NCI-H774 (cell line): Measurements from ENCODE around the gene PLVAP.

Source experiments
- DNase-seq: peaks from one replicate; lab custom pipeline; 2025; lab: John Stamatoyannopoulos, UW

PLVAP gene, protein sequence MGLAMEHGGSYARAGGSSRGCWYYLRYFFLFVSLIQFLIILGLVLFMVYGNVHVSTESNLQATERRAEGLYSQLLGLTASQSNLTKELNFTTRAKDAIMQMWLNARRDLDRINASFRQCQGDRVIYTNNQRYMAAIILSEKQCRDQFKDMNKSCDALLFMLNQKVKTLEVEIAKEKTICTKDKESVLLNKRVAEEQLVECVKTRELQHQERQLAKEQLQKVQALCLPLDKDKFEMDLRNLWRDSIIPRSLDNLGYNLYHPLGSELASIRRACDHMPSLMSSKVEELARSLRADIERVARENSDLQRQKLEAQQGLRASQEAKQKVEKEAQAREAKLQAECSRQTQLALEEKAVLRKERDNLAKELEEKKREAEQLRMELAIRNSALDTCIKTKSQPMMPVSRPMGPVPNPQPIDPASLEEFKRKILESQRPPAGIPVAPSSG

DNA sequence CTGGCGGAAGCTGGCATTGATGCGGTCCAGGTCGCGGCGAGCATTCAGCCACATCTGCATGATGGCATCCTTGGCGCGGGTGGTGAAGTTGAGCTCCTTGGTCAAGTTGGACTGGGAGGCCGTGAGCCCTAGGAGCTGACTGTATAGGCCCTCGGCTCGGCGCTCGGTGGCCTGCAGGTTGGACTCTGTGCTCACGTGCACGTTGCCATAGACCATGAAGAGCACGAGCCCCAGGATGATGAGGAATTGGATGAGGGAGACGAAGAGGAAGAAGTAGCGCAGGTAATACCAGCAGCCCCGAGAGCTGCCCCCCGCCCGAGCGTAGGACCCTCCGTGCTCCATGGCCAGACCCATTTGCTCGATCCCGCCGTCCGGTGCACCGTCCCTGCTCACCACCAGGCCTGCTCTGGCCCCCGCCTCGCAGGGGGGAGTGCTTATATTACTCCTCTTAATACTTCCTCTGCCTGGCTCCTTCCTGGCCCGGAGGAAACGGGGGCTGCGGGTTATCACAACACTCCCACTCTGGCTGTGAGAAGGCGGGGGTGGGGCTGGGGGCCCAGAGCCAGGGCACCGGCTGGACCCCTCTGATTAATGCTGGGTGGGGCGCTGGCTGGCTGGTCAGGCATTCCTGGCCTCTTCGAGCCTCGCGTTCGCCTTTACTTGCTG is at the start of gene PLVAP:
Gene PLVAP, minus strand, starts transcription at position 408 of the 666 bp plus-strand sequence. Its CDS starts 54 bp downstream, at position 354.
- no peak for DNase-seq

DNA sequence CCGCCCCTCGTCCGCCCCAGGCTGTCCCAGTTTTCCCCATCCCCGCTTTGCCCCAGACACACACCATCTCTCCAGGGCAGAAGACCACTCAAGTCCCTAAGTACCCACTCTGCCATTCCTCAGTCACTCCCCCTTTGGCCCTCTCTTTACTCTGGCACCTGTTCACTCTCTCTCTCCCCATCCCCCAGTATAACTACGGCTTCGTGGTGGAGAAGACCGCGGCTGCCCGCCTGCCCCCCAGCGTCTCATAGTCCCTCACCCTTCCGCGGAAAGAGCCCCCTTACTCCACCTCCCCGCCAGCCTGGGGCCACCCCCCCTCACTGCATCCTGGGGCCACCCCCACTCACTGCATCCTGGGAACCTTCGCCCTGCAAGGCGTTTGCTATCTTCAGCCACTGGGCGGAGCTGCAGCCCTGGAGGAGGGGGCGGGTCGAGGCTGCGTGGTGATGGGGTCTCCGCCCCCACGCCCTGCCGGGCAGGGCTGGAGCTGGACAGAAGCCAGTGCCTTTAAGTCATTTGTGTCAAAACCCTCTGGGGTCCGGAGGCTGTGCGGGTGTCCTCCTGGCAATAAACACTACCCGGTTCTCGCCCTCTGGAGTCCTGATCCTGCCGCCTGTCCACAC is 47.7 kb upstream of the PLVAP start:
- no peak for DNase-seq

DNA sequence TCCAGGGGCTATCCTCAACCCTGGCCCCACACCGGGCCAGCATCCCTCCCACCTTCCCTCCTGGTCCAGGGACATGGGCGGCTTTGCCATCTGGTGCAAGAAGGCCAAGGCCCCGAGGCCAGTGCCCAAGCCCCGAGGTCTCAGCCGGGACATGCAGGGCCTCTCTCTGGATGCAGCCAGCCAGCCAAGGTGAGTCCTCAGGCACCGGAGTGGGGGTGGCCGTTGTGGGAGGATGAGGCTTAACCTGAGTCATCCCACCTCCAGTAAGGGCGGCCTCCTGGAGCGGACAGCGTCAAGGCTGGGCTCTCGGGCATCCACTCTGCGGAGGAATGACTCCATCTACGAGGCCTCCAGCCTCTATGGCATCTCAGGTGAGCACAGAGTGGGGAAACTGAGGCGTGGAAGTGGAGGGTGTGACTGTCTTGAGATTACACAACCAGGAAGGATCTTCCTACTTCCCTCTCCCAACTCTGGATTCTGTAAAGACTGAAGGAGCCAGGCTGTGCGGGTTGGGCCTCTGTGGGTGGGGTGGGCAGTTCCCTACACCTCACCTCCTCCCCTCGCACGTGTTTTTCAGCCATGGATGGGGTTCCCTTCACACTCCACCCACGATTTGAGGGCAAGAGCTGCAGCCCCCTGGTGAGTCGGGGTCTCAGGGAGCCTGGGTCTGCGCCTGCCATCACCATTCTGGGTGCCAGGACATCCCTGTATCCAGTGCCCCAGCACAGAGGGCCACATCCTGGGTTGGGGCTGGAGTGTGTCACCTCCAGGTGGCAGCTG is 46.5 kb upstream of the PLVAP start:
- DNase-seq = no peak

DNA sequence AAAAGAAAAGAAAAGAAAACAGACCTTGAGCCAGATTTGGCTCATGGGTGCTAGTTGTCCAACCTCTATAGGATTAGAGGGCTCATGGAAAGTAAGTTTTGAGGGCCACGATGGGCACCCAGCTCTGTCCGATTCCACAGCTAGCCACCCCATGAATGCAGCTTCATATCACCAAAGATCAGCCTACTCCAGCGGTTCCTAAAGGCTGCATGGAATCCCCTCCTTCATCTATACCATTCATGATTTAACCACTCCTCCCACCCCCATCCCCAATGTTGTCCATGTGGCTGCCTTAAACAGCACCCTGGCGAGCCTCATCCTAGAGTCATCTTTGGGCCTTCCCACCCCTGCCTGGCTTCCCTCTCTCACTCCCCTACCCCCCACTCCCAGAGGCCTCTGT is 44.8 kb upstream of the PLVAP start:
- DNase-seq = no peak

DNA sequence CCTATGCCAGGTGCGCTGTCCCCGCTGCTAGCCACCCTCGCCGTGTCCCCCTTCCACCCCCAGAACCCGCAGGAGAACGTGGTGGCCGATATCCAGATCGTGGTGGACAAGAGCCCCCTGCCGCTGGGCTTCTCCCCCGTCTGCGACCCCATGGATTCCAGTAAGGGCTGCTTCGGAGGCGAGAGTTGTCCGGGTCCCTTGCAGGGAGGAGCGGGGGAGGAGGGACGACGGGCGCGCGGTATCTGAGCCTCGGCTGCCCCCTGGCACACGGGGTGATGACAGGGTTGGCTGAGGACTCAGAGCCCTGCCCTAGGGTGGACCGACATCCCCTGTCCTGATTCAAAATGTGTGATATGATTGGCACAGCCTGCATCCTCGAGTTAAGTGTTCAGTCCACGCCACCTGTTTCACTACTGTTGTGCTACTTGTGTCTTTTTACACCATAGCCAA is 43.4 kb upstream of the PLVAP start:
- DNase-seq = no peak

DNA sequence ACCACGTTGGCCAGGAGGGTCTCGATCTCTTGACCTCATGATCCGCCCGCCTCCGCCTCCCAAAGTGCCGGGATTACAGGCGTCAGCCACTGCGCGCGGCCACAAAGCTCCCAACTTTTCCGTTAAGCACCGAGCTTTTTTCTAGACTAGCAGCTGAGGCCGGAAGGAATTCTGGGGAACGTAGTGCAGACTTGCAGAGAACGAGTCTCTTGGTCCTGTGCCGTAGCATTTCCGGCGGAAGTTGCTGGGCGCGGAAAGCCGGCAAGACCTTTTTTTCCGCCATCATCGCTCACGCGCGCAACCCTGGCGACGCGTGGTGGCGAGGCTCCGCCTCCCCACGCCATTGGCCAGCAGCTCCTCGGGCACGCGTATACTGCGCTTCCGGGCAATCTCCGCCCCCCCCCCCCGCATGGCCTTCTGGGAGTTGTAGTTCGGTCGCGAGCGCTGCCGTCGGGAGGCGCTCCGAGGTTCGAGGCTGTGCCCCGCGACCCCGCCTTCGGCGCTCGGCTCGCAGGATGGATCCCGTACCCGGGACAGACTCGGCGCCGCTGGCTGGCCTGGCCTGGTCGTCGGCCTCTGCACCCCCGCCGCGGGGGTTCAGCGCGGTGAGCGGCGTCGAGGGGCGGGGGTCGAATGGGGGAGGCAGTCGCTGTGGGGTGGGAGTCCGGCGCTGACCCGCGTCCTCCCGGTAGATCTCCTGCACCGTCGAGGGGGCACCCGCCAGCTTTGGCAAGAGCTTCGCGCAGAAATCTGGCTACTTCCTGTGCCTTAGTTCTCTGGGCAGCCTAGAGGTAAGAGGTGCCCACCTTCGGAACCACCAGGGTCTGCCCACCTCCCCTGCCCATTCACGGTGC is 42.7 kb upstream of the PLVAP start, which contains the start of gene MVB12A:
Gene MVB12A, plus strand, starts transcription at position 427 of the 854 bp plus-strand sequence. Its CDS starts 89 bp downstream, at position 516.
- peak; percentile 98 for DNase-seq

DNA sequence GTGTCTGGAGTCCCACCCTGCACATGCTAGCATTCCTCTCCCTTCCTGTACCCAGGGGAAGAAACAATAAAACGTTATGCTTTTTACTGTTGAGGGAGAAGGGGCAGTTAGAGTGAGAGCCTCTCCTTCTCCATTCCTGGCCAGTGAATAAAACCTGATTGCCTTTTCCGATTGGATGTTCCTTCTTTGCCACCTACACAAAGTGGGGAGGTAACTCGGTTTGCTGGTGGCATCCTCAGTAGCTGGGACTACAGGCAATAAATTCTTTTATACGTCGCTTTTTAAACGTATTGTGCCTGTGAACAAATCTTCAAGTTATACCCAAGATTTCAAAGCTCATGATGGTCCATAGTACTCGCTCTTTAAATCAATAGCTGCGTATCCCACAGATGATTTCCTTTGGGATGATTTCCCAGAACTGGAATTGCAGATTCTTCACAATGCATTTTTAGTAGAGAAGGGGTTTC is 42.0 kb upstream of the PLVAP start:
- DNase-seq = no peak

DNA sequence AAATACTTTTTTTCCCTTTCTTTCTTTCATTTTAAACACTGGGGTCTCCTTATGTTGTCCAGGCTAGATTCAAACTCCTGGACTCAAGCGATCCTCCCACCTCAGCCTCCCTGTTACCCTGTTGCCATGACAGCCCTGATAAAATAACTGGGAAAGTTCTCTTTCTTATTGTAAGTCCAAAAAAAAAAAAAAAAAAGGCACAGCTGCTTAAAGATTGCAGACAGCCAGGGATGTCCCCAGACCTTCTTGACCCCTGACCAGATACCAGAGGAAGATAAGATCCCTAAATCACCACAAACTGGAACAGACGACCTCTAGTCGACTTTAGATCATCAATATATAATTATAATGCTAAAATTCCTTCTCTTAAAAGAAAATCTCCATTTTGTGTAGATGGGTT is 41.6 kb upstream of the PLVAP start:
- no peak for DNase-seq

DNA sequence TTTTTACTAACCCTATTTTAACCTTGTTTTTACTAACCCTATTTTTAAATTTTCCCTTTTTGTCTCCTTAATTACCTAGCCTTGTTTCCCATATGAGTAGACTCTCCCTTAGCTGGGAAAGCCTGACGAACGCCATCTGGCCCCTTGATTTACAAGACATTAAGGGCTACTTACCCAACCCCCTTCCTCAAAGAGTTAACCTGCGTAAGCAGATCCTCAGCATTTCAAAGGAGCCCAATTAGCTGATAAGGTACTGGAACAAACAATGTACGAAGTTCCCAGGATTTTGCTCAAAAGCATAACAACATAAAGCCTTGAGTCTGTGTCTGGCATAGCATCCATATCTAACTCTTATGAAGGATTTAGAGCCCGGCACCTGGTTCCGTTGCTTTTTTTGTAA is 38.0 kb upstream of the PLVAP start:
- DNase-seq = no peak

DNA sequence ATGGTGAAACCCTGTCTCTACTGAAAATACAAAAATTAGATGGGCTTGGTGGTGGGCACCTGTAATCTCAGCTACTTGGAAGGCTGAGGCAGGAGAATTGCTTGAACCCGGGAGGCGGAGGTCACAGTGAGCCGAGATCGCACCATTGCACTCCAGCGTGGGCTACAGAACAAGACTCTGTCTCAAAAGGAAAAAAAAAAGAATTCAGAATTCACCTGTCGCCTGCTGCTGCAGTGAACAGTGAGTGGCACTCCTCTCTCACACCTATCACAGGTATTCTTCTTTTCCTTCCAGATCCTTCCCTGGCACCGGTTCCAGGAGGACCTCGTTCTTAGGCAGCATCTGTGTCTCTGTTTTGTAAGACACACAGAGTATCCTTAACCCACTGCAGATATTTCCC is 37.0 kb upstream of the PLVAP start:
- no peak for DNase-seq

DNA sequence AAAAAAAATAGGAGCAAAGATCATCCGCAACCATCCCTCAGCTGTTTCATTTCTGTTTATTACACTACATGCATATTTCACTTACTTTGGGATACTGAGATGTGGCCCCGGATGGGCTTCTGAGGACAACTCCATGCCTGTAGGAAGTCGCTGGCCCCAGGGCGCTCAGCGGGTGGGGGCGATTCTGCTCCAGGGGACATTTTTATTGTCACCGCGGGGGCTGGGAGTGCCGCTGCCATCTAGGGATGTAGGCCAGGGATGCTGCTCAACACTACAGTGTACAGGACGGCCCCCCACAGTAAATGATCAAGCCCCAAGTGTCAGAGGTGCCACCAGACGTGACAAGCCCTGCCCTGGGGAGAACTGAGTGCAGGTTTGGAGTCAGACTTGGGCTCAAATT is 34.7 kb upstream of the PLVAP start:
- DNase-seq = no peak

DNA sequence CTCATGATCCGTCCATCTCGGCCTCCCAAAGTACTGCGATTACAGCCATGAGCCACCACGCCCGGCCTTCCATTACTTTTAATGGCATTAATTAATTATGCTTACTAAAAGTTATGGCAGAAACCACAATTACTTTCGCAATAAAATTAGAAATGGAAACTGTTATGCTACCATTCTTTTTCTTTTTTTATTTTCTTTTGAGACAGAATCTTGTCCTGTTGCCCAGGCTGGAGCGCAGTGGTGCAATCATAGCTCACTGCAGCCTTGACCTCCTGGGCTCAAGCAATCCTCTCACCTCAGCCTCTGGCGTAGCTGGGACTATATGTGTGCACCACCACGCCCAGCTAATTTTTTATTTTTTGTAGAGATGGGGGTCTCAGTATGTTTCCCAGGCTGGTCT is 32.8 kb upstream of the PLVAP start:
- no peak for DNase-seq

DNA sequence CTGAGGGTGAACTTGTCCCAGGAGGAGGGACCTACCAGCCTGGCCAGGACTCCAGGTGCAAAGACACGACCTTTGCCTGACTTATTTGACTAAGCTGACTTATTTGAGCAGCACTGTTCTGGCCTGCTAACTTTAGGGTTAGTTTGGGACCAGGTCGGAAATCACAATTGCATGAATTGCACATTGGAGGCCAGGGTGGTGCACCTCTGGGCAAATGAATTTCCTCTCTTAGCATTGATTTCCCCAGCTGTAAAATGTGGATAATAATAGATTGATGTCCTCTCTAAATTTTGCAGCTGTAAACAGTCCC is 29.7 kb upstream of the PLVAP start:
- DNase-seq = no peak

DNA sequence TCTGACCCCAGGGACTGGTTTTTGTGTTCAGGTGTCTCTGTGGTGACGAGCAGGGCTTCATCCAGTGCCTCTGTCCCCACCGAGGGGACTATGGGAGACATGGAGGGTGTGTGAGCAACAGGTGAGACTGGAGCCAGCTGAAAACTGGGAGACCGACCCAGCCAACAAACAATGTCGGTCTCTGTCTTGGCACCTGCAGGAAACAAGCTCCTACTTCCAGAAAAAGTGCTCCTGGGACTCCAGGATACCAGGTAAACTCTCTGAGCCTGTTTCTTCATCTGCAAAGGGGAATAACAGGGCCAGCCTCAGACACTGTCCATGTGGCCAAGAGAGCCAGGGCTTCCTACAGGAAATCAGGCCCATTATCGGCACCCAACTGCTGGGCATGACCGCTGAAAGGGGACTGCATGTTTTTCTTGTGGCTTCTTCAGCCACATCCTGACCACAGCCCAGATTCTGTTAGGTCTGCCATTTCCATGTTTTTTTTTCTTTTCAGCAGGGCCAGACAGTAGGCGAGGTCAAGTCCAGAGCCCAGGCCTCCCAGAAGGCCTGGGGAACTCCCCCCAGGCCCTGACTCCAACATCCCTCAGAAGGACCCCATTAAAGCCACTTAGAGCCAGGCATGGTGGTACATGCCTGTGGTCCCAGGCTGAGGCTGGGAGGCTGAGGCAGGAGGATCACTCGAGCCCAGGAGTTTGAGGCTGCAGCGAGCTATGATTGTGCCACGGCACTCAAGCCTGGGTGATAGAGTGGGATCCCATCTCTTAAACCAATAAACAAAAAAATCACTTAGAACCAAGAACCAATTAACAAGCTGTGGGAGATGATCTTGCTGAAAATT is 29.1 kb upstream of the PLVAP start:
- no peak for DNase-seq

DNA sequence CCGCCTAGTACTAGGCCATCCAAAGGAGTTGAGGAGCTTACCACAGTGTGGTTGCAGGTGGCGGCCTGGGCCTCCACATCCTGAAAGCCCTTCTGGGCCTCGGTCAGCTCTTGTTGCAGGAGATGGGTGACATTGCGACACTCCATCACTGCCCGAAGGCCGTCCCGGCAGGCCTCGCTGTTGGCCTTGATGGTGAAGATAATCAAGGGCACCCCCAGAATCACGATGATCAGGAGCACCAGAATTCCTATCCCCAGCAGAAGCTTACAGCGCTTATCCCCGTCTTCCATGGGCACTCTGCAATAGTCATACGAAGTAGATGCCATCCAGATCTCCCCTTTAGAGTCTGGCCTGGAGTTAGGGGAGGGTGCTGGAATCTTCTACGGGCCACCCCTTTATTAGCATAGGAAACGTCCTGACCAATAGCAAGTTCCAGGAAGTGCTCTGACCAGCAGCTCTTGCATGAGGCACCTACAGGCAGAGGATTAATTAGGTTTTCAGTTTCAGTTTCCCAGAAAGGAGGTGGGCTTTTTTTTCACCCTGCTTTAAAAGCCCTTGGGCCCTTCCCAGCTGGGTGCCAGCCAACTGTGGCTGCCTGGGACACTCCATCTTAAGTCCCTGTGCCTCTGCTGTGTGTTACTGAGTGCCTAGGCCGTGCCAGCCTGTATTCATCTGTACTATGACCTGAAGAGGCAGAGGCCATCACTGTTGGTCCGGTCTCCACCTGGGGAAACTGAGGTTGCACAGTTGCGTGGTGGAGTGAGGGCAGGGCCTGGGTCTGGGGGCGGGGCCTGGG is 28.3 kb upstream of the PLVAP start, which contains the start of gene BST2:
Gene BST2, minus strand, starts transcription at position 381 of the 796 bp plus-strand sequence. Its CDS starts 55 bp downstream, at position 326.
- DNase-seq = no peak

DNA sequence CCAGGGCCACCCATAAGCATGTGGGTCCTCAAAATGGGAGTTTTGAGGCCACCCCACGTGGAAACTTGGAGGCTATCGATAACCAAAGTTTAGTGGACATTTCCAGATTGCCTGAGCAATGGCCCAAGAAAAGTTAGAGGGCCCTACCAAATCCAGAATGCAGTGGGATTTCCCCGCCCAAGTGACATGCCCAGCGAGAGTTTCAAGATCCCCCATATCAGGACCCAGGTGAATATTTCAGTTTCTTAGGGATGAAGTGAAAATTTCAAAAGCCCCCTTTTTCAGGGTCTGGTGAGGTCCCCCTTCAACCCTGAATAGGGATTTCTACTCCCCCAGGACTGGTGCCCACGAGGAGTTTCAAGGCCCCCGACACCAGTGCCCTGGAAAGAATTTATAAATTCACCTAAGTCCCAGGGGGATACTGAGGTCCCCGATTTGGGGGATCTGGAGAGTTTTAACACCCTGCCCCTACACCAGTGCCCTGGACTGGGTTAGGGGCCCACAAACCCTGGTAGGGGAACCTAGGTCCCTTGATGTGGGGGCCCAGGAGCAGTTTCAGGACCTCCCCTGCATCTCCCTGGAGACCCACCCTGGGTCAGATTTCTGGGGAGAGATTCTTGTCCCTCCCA is 27.6 kb upstream of the PLVAP start:
- DNase-seq = no peak

DNA sequence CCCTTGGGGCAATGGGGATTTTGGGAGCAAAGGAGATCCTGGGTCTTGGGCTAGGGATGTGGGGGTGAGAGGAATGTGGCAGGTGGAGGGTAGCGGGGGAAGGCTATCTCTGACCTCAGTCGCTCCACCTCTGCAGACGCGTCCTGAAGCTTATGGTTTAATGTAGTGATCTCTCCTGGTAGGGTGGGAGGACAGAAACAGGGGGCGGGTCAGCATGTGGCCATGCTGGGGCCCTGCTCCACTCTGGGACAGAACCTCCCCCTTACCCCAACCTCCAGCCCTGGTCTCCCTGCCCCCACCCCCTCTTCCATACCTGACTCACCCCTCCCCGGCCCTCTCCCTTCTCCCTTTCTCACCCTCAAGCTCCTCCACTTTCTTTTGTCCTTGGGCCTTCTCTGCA is 26.9 kb upstream of the PLVAP start:
- DNase-seq = no peak

DNA sequence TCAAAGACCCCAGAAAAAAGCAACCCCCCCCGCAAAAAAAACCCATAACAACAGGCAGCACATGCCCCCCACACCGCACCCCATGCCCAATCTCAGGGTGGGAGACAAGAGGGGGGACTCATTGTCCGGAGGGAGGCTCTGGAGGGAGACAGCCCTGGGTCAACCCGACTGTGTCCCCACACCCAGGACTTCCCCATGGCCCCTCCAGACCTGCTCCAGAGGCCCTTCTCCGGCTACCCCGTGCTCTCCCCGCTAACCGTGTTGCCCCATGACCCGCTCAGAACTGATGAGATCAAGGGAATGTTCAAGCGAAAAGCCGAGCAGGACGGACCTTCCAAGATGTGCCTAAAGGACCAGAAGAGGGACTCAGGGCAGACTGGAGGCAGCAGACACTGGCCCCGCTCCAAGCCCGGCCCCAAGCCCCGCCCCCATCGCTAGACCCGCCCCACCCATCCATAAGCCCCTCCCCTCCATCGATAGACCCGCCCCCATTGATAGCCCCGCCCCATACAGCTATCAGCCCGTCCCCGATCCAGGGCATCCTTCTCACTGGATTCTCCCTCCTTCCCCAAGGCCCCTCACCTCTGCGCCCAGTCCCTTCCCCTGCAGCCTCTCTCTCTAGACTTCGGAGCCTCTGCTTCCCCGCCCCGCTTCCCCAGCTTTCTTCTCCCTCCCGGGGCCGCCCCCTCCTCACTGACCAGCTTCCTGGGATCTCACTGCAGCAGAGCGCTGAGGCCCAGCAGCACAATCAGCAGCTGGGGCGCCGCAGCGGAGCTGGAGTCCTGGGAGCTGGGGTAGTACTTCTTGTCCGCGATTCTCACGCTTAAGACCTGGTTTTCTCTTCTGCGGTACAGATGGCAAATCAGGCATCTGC is 26.1 kb upstream of the PLVAP start:
- no peak for DNase-seq
